NCI-H82 treated with DMSO at 0.1 percent for 48 hours (cell line): ENCODE results near the gene RTEL1.

Source experiments
- DNase-seq: peaks from one replicate; lab custom pipeline; 2025; ENCODE audit not compliant: unreplicated experiment; lab: John Stamatoyannopoulos, UW

RTEL1 gene

DNA sequence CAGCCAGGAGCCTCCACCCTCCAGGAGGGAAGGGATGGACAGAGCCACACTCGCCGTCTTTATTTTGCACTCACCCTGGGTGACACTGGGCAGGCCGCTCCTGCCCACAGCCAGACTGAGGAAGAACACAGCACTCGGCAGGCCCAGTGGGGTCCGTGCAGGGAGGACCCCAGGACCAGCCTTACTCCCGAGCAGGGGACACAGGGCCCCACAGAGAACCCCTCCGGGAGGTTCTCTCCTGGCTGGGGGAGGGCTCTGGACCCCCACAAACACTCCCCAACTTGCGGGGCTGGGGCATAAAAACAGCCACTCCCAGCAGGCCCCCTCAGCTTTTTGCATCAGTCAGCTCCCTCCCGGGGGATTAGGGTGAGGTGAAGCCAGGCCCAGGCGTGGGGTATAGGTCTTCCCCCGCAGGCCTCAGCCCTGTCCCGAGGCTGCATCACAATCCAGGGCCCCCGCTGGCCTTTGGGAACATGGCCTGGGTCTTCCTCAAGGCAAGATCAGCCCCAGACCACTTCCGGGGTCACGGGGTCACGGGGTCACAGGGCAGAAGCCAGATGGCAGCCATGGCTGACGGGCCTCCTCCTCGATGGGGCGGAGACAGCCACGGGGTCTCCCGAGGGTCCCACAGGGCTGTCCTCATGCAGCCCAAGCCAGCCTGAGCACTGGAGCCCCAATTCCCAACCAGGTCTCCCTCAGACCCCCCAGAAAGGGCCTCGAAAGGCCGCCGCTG is 41.5 kb downstream of the RTEL1 start:
- DNase-seq, result no peak

DNA sequence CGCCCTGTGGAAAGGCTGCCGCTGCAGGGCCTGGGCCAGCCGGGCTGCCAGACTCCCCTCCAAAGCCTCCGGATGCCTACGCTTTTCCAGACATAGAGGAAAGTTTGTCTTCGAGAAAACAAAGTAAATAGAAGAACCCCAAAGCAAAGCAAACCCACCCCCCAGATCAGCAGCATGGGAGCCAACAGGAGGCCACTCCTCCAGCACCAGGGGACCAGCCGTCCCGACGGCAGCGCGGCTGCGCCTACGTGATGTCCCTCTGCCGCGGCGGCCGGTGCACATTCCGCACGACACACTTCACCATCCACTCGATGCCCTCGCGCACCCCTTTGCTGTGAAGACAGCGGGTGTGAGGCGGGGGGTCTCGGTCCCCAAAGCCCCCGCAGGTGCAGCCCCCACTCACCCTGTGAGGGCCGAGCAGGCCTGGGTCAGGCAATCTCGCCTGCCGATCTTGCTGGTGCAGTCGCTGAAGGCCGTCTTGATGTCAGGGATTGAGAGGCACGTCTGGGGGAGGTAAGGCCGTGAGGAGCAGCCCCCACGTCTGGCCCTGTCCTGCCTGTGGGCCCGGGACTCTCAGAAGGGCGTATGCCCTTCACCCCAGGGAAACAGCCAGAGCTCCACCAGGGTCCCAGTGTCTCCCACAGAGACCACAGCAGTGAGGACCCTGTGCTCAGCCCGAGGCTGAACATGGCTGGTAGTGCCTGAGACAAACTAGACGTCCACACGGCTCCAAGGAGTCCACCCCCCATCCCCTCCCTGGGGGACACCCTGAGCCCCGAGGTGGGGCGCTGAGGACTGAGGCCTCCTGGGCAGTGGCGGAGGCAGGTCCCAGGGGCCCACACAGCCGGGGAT is 42.3 kb downstream of the RTEL1 start:
- no peak for DNase-seq

DNA sequence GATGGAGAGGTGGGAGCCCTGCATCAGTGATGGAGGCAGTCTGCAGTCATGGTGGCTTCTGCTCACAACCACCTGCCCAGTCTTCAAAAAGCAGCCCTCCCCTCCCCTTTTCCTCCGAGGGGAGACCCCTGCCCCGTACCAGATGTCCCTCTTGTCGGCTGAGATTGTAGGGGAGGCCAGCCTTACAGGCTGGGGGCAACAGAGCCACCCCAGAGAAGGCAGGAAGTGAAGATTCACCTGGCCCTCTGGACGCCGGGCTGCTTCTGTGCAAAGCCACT is 42.9 kb downstream of the RTEL1 start:
- no peak for DNase-seq

DNA sequence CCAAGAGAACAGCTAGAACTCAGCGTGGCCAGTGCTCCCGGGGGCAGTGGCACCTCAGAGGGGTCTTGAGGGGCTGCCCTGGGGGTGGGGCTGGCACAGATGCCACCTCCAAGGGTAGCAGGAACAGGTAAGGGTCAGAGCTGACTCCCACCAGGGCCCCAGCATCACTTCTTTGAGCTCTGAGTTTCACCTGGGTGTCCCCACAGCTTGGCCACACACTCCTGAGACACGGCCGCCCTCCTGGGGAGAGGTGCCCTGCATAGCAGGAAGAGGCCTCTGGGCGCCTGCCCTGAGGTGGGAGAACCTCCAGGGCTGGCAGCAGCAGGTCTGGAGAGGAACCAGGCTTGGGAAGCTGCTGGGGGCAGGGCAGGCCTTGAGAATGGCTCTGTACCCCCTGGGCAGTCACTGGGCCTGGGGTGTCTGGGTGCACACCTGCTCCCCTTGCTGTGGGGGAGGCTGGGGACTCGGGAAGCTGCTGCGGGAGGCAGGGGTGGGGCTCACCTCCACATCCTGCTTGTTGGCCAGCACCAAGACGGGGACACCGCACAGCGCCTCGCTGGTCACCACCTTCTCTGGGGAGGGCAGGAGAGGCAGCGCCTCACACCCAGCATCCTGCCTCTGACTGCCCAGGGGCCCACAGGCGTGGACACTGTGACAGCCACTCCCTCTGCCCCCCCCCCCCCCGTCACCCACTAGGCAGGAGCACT is 43.4 kb downstream of the RTEL1 start:
- no peak for DNase-seq

DNA sequence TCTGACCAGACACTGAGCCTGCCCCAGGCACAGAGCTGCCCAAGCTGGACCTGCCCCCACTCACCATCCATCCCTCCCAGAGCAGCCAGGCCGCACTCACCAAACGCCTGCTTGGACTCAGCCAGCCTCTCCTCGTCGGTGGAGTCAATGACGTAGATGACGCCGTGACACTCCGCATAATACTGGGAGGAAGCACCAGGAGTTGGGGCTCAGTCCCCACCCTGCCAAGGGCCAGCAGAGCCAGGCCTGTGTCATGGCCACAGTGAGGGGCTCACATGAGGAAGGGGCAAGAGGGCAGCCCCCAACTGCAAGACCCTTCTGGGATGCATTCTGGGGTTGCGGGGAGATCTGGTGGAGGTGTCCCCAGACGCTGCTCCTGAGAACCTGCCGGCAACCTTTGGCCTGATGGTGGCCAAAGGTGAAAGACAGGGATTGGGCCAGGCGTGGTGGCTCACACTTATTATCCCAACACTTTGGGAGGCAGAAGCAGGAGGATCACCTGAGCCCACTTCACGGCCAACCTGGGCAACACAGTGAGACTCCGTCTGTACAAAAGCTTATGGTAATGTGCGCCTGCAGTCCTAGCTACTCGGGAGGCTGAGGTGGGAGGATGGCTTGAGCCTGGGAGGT is 44.0 kb downstream of the RTEL1 start:
- no peak for DNase-seq

DNA sequence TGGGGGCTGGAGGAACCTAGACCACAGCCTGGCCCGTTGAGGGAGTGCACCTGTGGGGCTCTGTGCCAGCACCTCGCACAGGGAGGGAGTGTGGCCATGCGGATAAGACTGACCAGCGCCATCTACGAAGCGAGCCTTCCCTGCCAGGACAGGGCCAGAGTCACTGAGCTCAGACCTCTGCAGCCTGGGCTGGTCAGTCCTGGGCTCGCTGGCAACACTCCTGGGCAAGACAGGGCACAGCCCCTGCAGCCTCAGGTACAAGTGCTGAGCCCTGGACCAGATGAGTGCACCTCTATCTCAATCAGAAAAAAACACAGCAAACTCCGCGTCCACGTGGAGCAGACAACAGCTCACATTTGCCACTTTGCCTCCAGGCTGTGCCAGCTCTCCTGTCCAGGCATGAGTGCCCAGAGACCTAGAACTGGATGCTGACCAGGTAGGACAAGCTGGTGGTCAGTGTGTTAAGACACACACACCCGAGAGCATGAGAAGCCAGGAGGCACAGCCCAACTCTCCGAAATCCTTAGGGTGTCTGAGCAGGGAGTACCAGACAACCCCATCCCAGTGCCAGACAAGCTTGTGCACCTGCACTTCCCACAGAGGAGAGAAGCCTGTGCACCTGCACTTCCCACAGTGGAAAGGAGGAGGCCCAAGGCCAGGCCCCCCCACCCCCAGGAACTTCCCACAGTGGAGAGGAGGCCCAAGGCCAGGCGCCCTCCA is 44.8 kb downstream of the RTEL1 start:
- no peak for DNase-seq

DNA sequence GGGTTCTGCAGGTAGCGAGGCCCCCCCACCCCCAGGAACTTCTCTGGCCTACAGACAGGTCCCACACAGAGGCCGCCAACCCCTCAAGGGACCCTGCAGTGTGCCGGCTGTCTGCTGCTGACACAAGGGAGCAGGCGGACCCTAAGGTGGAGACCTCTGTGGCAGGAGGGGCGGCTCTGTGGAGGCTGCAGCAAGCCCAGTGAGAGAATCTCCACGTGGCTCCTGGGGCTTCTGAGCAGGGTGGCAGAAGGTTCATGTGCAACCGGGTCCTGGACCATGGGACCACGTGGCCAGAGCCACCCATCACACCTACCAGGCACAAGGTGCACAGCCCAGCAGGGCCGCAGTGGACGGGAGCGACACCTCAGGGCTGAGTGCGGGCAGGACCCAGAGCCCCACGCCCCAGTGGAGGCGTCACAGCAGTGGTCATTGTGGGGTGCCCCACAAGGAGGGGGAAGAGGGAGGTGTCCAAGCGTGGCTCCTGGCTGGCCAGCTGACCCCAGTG is 45.4 kb downstream of the RTEL1 start:
- DNase-seq, result no peak

DNA sequence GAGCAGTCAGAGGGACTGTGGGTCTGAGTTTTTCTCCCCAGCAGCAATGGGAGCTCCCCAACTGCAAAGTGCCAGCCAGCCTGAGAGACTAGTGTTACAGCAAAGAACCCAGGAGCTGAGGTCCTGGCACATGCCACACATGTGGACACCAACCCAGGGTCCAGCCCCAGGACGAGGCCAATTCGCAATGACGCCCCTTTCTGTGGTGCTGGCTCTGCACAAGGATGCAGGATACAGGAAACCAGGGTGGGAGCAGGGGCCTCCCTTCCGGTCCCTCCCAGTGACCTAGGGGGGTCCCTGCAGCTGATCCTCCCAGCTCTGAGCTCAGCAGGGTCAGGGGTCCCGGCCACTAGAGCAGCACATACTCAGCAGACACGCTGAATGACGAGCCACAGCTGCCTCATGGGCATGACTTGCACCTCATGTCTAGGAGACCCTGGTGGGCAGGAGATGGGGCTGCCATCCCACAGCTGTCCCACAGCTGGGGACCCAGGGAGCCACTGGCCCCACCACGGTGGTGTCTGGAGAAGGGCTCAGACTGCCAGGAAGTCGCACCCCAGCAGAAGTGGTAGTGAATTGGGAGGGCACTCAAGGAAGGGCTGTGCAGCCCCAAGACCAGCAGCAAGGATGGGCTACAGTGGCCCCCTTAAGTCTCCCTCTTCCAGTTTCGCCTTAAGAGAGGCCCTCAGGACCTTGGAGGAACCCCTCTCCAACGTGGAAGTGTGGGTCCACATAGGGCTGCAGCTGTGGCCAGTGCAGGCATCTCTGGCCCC is 46.0 kb downstream of the RTEL1 start:
- DNase-seq, result no peak

DNA sequence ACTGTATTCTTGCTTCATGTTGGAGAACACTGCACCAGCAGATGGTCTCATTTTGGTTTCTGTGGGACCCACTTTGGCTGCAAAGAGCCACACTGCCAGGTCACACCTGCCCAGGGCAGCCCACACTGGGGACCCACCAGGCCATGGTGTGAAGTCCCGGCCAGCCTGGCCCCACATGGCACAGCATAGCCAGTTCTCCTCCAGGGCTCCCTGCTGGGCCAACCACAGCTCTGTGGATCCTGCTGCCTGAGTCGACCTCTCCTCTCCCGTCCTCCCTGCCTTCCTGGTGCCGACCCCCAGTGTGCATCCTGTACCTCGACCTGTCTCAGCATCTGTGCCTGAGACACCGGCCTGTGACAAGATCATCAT is 46.6 kb downstream of the RTEL1 start:
- DNase-seq, result no peak

DNA sequence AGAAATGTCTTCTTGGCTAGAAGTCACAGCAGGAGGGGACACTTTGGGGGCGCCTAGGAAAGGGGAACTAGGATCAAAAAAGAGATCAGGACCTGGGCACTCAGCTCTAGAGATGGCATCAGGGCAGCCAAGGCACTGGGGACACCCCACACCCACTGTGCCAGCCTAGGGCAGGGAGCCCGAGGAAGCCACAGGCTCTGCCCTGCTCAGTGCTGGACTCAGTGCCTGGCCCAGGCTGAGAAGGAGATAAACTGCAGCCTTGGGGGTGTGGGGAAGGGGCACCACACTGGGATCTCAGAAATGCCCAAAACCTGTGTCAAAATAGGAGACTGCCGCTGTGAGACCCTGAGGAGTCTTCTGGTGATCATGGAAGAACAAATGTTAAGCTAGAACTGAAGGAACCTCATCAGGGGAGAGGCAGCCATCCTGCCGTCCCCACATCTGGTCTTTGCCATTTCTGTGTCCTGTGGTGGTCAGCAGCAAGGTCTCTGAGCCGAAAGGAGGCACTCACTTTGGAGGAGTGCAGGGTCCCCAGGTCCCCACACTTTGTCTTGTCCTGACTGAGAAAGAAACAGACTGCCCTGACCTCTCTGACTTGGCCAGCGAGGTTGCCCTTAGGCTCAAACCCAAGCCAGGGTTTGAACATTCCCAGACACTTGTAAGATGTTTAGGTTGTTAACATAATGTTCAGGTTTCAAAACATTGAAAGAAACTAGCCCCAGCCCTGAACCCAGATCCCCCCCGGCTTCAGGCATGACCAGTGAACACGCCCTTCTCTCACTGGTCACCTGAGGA is 47.3 kb downstream of the RTEL1 start:
- DNase-seq, result no peak

DNA sequence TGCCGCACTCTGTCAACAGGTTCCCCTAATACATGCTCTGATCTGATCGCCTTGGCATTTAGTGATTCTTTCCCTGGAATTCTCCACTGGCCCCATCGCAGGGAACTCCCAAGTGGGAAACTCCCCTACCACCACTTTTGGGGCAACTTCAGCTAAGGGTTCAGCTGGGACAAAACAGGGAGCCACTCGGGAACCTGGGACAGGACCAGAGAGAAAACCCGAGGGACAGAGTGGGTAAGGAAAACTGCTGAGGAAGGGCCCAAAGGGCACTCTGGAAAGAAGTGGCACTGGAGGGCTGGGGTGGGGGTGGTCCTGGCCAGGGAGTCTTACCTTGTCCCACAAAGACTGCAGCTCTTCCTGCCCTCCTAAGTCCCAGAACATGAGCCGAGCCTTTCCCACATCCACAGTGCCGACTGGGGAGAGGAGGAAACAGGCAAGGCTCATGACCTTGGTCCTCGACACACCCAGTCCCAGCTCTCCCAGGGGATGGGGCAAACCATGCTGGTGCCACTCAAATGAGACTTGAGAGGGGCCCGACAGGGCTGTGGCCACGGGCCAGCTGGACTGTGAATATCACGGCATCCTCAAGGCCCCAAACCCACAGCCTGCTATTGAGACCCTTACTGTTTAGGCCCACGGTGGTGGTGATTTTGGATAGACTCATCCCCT is 48.0 kb downstream of the RTEL1 start:
- no peak for DNase-seq

DNA sequence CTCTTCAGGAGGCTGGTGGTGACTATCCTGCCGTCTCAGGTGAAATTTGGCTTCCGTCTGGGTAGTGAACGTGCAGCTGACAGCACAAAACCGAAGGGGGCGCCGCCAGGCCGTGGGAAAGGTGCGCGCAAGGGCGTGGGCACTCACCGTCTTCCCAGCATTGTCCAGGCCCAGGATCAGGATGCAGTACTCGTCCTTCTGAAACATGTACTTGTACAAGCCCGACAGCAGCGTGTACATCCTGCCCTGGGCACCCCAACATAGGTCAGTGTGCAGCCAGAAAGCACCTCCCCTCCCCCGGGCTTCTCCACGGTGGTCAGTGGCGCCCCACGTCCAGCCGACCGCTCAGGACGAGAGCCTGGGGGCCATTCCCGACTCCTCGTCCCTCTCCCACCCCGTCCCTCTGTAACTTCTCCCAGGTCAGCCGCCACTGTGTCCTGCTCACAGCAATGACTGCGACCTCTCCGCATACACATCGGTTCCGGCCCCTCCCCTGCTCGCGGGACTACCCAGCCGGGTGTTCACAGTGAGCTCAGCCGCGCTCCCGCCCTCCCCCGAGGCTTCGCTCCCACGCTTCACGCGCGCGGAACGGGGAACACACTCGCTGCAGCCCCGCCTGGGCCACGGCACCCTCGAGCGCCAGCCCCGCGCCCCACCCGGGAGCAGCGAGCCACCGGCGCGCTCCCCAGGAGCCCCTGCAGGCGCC is 48.9 kb downstream of the RTEL1 start:
- no peak for DNase-seq

DNA sequence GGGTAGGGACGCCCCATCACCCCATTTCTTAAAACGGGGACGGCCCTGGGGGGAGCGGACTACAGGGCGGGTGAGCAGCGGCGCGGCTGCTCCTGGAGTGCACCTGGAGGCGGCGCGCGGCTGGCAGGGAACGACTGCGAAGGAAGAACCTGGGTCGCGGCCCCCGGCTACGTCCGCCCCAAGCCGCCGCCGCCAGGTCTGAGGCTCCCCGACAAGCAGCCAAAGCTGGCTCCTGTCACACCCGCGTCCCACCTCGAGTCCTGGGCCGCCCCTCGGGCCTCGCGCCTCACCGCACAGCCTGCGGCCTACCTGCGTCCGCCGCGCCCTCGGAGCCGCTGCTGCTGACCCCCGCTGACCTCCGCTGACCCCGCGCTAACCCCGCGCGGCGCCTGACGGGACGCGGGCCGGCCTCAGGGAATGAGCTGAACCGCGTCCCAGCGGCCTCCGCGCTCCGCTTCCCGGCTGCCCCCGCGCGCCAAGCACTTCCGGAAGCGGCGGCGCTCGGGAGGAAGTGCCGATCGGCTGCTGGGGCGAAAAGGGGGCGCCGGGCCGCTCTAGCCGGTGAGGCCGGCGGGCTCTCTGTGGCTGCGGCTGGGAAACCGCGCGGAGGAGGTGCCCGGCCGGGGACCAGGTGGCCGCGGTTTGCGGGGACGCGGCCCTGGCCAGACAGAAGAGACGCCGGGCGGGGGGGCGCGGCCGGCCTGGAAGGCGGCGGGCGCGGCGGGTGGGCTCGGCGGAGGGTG is 49.6 kb downstream of the RTEL1 start, which contains the start of the genes ARFRP1 and ZGPAT:
TSS of gene ARFRP1 (minus strand) at position 419 of the 743 bp plus-strand sequence. CDS start 885 bp downstream, outside the sequence.
TSS of gene ZGPAT (plus strand) at position 482 of the 743 bp plus-strand sequence. CDS start 542 bp downstream, outside the sequence.
- DNase-seq, result peak; percentile 56

DNA sequence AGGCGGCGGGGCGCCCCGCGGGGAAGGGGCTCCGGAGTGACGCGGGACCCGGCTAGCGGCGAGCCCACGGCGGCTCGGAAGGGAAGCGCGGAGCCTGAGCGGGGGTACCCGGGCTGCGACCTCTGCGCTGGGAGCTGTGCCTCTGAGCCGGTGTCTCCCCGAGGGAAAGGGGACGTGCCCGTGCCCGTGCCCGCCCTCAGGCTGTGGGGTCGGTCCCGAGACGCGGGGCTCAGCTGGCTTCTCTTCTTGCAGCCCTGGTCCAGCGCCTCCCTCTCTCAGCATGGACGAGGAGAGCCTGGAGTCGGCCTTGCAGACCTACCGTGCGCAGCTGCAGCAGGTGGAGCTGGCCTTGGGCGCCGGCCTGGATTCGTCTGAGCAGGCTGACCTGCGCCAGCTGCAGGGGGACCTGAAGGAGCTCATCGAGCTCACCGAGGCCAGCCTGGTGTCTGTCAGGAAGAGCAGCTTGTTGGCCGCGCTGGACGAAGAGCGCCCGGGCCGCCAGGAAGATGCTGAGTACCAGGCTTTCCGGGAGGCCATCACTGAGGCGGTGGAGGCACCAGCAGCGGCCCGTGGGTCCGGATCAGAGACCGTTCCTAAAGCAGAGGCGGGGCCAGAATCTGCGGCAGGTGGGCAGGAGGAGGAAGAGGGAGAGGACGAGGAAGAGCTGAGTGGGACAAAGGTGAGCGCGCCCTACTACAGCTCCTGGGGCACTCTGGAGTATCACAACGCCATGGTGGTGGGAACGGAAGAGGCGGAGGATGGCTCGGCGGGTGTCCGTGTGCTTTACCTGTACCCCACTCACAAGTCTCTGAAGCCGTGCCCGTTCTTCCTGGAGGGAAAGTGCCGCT is 50.4 kb downstream of the RTEL1 start:
- DNase-seq, result no peak

DNA sequence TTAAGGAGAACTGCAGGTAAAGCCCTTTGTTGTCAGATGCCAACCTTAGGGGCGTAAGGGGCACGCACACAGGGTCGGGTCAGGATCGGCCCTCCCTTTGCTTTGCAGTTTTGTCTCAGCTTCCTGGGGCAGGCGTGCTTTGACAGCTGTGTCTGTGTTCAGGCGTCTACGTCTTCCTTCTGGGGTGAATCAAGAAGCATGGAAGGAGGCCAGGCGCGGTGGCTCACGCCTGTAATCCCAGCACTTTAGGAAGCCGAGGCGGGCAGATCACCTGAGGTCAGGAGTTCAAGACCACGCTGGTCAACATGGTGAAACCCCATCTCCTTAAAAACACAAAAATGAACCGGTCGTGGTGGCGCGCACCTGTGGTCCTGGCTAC is 51.0 kb downstream of the RTEL1 start:
- no peak for DNase-seq

DNA sequence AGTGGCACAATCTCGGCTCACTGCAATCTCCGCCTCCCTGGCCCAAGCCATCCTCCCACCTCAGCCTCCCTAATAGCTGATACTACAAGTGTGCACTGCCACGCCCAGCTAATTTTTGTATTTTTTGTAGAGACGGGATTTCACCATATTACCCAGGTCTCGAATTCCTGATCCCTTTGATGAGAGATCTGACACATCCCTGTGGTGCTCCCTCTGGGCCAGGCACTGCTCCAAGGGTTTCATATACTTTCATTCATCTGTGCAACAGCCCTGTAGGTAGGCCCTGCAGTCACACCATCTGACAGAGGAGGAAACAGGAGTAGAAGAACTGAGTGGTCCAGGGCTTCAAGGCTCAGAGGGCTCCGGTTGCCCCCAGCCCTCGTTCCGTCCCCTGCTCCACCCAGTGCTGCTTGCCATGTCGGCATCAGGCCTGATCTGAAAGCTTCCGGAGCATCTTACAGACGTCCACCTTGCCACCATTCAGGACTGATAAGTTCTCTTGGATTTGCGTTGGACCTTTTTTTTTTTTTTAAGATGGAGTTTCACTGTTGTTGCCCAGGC is 53.1 kb downstream of the RTEL1 start:
- DNase-seq, result no peak
